Heart left ventricle (tissue), 16 donors: Measurements from ENCODE around the gene CACNA2D3. TPM values are rescaled to one million over a fixed set of nuclear protein-coding genes. Genes with fewer than 3 reads are reported as not detected.

Experiments used
- ATAC-seq, 4 donors: fragments of 200-7000 bp; cut with Tn5 transposase; one replicate each; pipeline ENCODE4 v1.9.1; 2020 to 2022; ENCODE audit warnings: moderate library complexity in 4 of 4, mild to moderate bottlenecking in 3 of 4, moderate number of reproducible peaks in 1 of 4
- DNase-seq, 5 donors: peaks; one replicate each; pipeline ENCODE4 v3.0.0-alpha.2; 2020
- H3K27ac ChIP-seq, 12 donors: fragments of 200-600 bp; sonication (generic) in 4 of 12; one replicate each; pipeline versions ENCODE4 v1.5.0 to v1.8.0; 2016 to 2022; ENCODE audit warnings: mild to moderate bottlenecking in 2 of 12
- H3K27me3 ChIP-seq, 9 donors: fragments of 200-600 bp; sonication (generic) in 2 of 9; one replicate each; pipeline versions ENCODE4 v1.5.1 to v1.8.0; 2016 to 2022; ENCODE audit warnings: mild to moderate bottlenecking in 3 of 9
- H3K36me3 ChIP-seq, 9 donors: fragments of 200-600 bp; sonication (generic) in 2 of 9; one replicate each; pipeline versions ENCODE4 v1.5.0 to v1.8.0; 2018 to 2022; ENCODE audit warnings: mild to moderate bottlenecking in 2 of 9
- H3K4me1 ChIP-seq, 12 donors: fragments of 200-600 bp; sonication (generic) in 4 of 12; one replicate each; pipeline versions ENCODE4 v1.5.0 to v1.8.0; 2016 to 2022; ENCODE audit warnings: mild to moderate bottlenecking in 3 of 12
- H3K4me3 ChIP-seq, 12 donors: fragments of 200-600 bp; sonication (generic) in 4 of 12; one replicate each; pipeline versions ENCODE4 v1.5.0 to v1.8.0; 2017 to 2022; ENCODE audit warnings: mild to moderate bottlenecking in 9 of 12, moderate library complexity in 4 of 12
- H3K9me3 ChIP-seq, 12 donors: fragments of 200-600 bp; sonication (generic) in 4 of 12; one replicate each; pipeline versions ENCODE4 v1.5.0 to v1.8.0; 2016 to 2022; ENCODE audit warnings: mild to moderate bottlenecking in 1 of 12
- CTCF ChIP-seq, 12 donors: fragments of 200-600 bp; sonication (generic) in 4 of 12; IDR thresholded peaks; one replicate each; pipeline versions ENCODE4 v1.5.0 to v1.8.0; 2018 to 2022; ENCODE audit warnings: antibody characterized with exemption in 12 of 12, mild to moderate bottlenecking in 5 of 12
- POLR2A ChIP-seq, 2 donors: fragments of 450-650 bp; IDR thresholded peaks; one replicate each; pipeline ENCODE4 v1.6.1; 2017; ENCODE audit warnings: antibody characterized with exemption in 2 of 2, mild to moderate bottlenecking in 2 of 2, moderate library complexity in 2 of 2
- WGBS, 4 donors: extraction: QIAGEN DNeasy Blood & Tissue Kit in 2 of 4; methylation state at CpG; one replicate each; pipeline versions ENCODE4 v1.1.5 to v1.1.7; 2013 to 2018; 5-methylcytosine and 5-hydroxymethylcytosine counted together
- intact Hi-C, 10 donors: fragments of 100-400 bp; cut with DNase I; formaldehyde crosslinking; loops; one replicate each; pipeline versions ENCODE4 v1.11.1 to v1.14.2; 2022
- polyA plus RNA-seq, 2 donors: library from polyadenylated mRNA; stranded (reverse); fragments of 200-250 nt; gene quantifications; one replicate each; pipeline ENCODE4 v1.2.3, GENCODE V29; 2013
- total RNA-seq, 9 donors: library from RNA; depleted of rRNA in 2 of 9; stranded (reverse); fragments of >200 nt in 2 of 9; fragmentation: NEBNext Ultra II Directional in 3 of 9; extraction: Animal tissue kit (Norgen Biotek cat#: 25700) in 3 of 9; gene quantifications; one replicate each; pipeline versions ENCODE4 v1.1.0 to v1.2.4, GENCODE V29; 2016 to 2023
- donor health status: ischemic (EF 13 %, LVEDD 7.1; RV severe dilation, severe dysfunction).
- donor health status: healthy with polysubstance abuse.
- donor health status: DM: no; HTN: yes; CAD: no.
- donor health status: DM: no; HTN: no; CAD: no.
- donor health status: ischemic (EF 25% LVEDD 6.9; RV normal size, moderate dysfunction).
- donor health status: ischemic (EF 25% LVEDD 5.7; RV mildly dilated, moderate dysfunction).
- donor health status: healthy.
- donor health status: DM: yes; HTN: yes; CAD: no.
- donor health status: ischemic (EF 35%, LVEDD 5.7; RV mildly dilated, moderate dysfunction).
- donor health status: nonischemic (EF 11% LVEDD 7.7; RV severe dilation, severe dysfunction).
- donor health status: DM: yes; HTN: yes; CAD: no.
- donor health status: PGD.
- donor health status: ischemic (EF 29% LVEDD 5.4; RV normal size, mild dysfunction).
- donor health status: nonischemic (EF 23%, LVEDD 6.1; RV moderate dilation, normal function).

Gene CACNA2D3
- total and polyA plus RNA-seq, 11 donors = 0.17 to 25.1 (median 12.8) TPM

- intact Hi-C loops = no loop called here
- TF ChIP-seq CTCF (IDR thresholded peaks at IDR 0.05) (no peak), POLR2A (IDR thresholded peaks at IDR 0.05) (no peak)
- H3K4me3 ChIP-seq = no peak overlapping the region
These were observed 41.1 kb downstream of the CACNA2D3 start for GRCh38 chr3:54163441-54163840.

GRCh38 chr3:54164192-54164975 is 42.0 kb downstream of the CACNA2D3 start:
- H3K9me3 ChIP-seq = no peaks in the 10 kb centered on the region
- H3K4me1 ChIP-seq = peaks cover 0 to 4% (median 0%) of the 10 kb centered on the region in 12 donors
- H3K27me3 ChIP-seq = no peaks in the 10 kb centered on the region
- no peak overlapping the region for H3K27ac ChIP-seq
- no peak for TF ChIP-seq POLR2A (IDR thresholded peaks at IDR 0.05)
- TF ChIP-seq CTCF (IDR thresholded peaks at IDR 0.05) = no peak
- ATAC-seq (no peak), DNase-seq (no peak)
- WGBS, 4 donors = 47 to 64% (median 58%) methylated on average over 10 of the region's 10 CpGs
- H3K4me3 ChIP-seq = no peak overlapping the region
- intact Hi-C loops = no loop called here
- H3K36me3 ChIP-seq = no peaks in the 10 kb centered on the region

More at GRCh38 chr3:54163441-54163840, 41.1 kb downstream of the CACNA2D3 start:
- ATAC-seq (no peak), DNase-seq (no peak)
- Histone ChIP-seq H3K4me1 (peaks cover 0 to 10% (median 0%) of the 10 kb centered on the region in 12 donors), H3K27ac (no peak overlapping the region), H3K27me3 (no peaks in the 10 kb centered on the region), H3K9me3 (no peaks in the 10 kb centered on the region), H3K36me3 (no peaks in the 10 kb centered on the region)
- WGBS, 4 donors = 60 to 71% (median 66%) methylated on average over 9 of the region's 9 CpGs

GRCh38 chr3:54165865-54166264 is 43.5 kb downstream of the CACNA2D3 start:
- Histone ChIP-seq H3K4me1 (peaks cover 0 to 4% (median 0%) of the 10 kb centered on the region in 12 donors), H3K9me3 (no peaks in the 10 kb centered on the region), H3K27me3 (no peaks in the 10 kb centered on the region), H3K4me3 (no peak overlapping the region), H3K36me3 (no peaks in the 10 kb centered on the region), H3K27ac (no peak overlapping the region)
- peak in 1 of 5 donors; percentile 47 for DNase-seq
- TF ChIP-seq POLR2A (IDR thresholded peaks at IDR 0.05) = no peak
- no peak for TF ChIP-seq CTCF (IDR thresholded peaks at IDR 0.05)
- 15 to 45% (median 29%) methylated on average over 2 of the region's 2 CpGs for whole genome bisulfite sequencing, 4 donors
- ATAC-seq = peak in 3 of 4 donors; percentile 26 to 55 (median 53)
- intact Hi-C loops = no loop called here

- Histone ChIP-seq H3K27ac (no peak overlapping the region), H3K36me3 (no peaks in the 10 kb centered on the region), H3K4me3 (no peak overlapping the region), H3K4me1 (peaks cover 0 to under 1% (median 0%) of the 10 kb centered on the region in 12 donors), H3K9me3 (no peaks in the 10 kb centered on the region), H3K27me3 (no peaks in the 10 kb centered on the region)
- ATAC-seq (no peak), DNase-seq (no peak)
- WGBS, 4 donors = 67 to 87% (median 83%) methylated on average over 1 of the region's 1 CpG
- TF ChIP-seq CTCF (IDR thresholded peaks at IDR 0.05) (no peak), POLR2A (IDR thresholded peaks at IDR 0.05) (no peak)
- intact Hi-C loops = no loop called here
These were observed 45.6 kb downstream of the CACNA2D3 start for GRCh38 chr3:54167999-54168398.
